ENCODE data around the gene GPRC5B. TPM values are rescaled to one million over a fixed set of nuclear protein-coding genes. Genes with fewer than 3 reads are reported as not detected.

GPRC5B gene
- total and polyA plus RNA-seq, 2 of the 8 experiments (the other 6 are each of a cell fraction or from before 2014, with no cell fraction given) = 106 to 160 TPM

GRCh38 chr16:19830902-19831560, 53.6 kb downstream of the GPRC5B start:
- Histone ChIP-seq H3K4ac (replicated peaks; ENCODE audit: insufficient read length, low read depth, low read length) (no peak overlapping the region), H3K4me2 (ENCODE audit: insufficient read depth in 1 of 2, low read depth in 2 of 2, low read length in 2 of 2) (no peak overlapping the region), H4K20me1 (replicated peaks in 1 of 2; ENCODE audit: control insufficient read depth in 1 of 2, insufficient read depth in 2 of 2, low read length in 2 of 2) (no peaks in the 10 kb centered on the region), H3K36me3 (ENCODE audit: control insufficient read depth in 2 of 4, insufficient read depth in 4 of 4, low read length in 3 of 4) (no peaks in the 10 kb centered on the region), H3K79me2 (ENCODE audit: control insufficient read depth in 1 of 2, insufficient read depth in 2 of 2, low read length in 2 of 2) (no peaks in the 10 kb centered on the region), H2BK120ac (replicated peaks; ENCODE audit: low read depth, low read length) (no peak overlapping the region), H3K9me3 (ENCODE audit: insufficient read depth in 2 of 2, low read depth in 1 of 2, low read length in 1 of 2) (no peaks in the 10 kb centered on the region), H2BK5ac (ENCODE audit: low read depth, low read length) (no peak overlapping the region), H3K56ac (replicated peaks; ENCODE audit: insufficient read length, low read depth, low read length) (no peak overlapping the region), H3K27me3 (replicated peaks in 1 of 4; ENCODE audit: control insufficient read depth in 3 of 4, extremely low read depth in 1 of 4, insufficient read depth in 3 of 4, low read length in 3 of 4) (no peaks in the 10 kb centered on the region), H2BK15ac (ENCODE audit: low read length) (no peak overlapping the region), H2BK12ac (ENCODE audit: low read depth, low read length) (no peak overlapping the region), H3K4me3 (ENCODE audit: extremely low read depth in 1 of 4, insufficient read depth in 2 of 4, low read depth in 3 of 4, low read length in 4 of 4) (no peak overlapping the region), H3K79me1 (ENCODE audit: low read depth, low read length) (no peaks in the 10 kb centered on the region), H3K23me2 (ENCODE audit: low read depth, low read length) (no peaks in the 10 kb centered on the region), H4K8ac (ENCODE audit: extremely low read depth, insufficient read depth, low read length) (no peak overlapping the region), H3K23ac (ENCODE audit: insufficient read length) (no peak overlapping the region), H3K27ac (ENCODE audit: low read depth, low read length) (no peak overlapping the region), H2AK5ac (ENCODE audit: low read depth, low read length) (no peak overlapping the region), H3K14ac (ENCODE audit: insufficient read length) (no peak overlapping the region), H2BK20ac (ENCODE audit: low read length) (no peak overlapping the region), H4K91ac (replicated peaks; ENCODE audit: insufficient read length, low read length) (no peak overlapping the region), H3K9ac (replicated peaks in 1 of 4; ENCODE audit: extremely low read depth in 1 of 4, low read depth in 3 of 4, low read length in 3 of 4) (no peak overlapping the region), H3K4me1 (replicated peaks in 1 of 4; ENCODE audit: control insufficient read depth in 3 of 4, insufficient read depth in 4 of 4, low read length in 3 of 4) (no peaks in the 10 kb centered on the region), H4K5ac (ENCODE audit: insufficient read length, low read depth, low read length) (no peak overlapping the region), H2AFZ (ENCODE audit: low read length) (no peak overlapping the region), H3K18ac (ENCODE audit: extremely low read depth, low read length) (no peak overlapping the region)
- 86% methylated on average over 5 of the region's 5 CpGs; no CpG with 5 or more reads in 1 of the 2 experiments for WGBS, 2 experiments (ENCODE audit: extremely low coverage in 1 of 2, insufficient coverage in 1 of 2, insufficient read length in 1 of 2, insufficient replicate concordance in 2 of 2, low coverage in 1 of 2, low lambda C conversion rate in 2 of 2, missing lambda C conversion rate in 1 of 2)
- DNase-seq (ENCODE audit: low read depth in 1 of 2, low spot score in 2 of 2) (no peak), FAIRE-seq (no peak)
- ChIA-PET POLR2A (ENCODE audit: partially characterized antibody) (interaction anchor here (1.1 to 1.3 kb wide), 2 partner anchors 14 to 27 kb away, joined by 3 to 4 read pairs; no protein-coding TSS in a partner anchor), CTCF (ENCODE audit: partially characterized antibody) (interaction anchor here (0.6 to 1.2 kb wide), 2 partner anchors 12 to 27 kb away, joined by 3 read pairs; no protein-coding TSS in a partner anchor)
- TF ChIP-seq CREB1 (IDR thresholded peaks at IDR 0.05) (no peak), EP300 (IDR thresholded peaks at IDR 0.05; ENCODE audit: borderline replicate concordance in 1 of 2, low read depth in 2 of 2, low read length in 2 of 2) (no peak), ZNF274 (IDR thresholded peaks at IDR 0.05; ENCODE audit: borderline replicate concordance, extremely low read depth, low read length) (no peak), BRCA1 (IDR thresholded peaks at IDR 0.05; ENCODE audit: low read depth, low read length) (no peak), SIX5 (IDR thresholded peaks at IDR 0.05; ENCODE audit: low read depth, low read length) (no peak), POU5F1 (IDR thresholded peaks at IDR 0.05; ENCODE audit: low read depth, low read length) (no peak), EZH2 (IDR thresholded peaks at IDR 0.05; ENCODE audit: low read depth, low read length, severe bottlenecking) (no peak), GABPA (IDR thresholded peaks at IDR 0.05; ENCODE audit: borderline replicate concordance, insufficient read depth, low read length) (no peak), MAFK (IDR thresholded peaks at IDR 0.05; ENCODE audit: low read depth, low read length) (no peak), POLR2AphosphoS5 (IDR thresholded peaks at IDR 0.05; ENCODE audit: low read depth, low read length) (no peak)
- TF ChIP-seq, protein P1, sequence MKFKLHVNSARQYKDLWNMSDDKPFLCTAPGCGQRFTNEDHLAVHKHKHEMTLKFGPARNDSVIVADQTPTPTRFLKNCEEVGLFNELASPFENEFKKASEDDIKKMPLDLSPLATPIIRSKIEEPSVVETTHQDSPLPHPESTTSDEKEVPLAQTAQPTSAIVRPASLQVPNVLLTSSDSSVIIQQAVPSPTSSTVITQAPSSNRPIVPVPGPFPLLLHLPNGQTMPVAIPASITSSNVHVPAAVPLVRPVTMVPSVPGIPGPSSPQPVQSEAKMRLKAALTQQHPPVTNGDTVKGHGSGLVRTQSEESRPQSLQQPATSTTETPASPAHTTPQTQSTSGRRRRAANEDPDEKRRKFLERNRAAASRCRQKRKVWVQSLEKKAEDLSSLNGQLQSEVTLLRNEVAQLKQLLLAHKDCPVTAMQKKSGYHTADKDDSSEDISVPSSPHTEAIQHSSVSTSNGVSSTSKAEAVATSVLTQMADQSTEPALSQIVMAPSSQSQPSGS (IDR thresholded peaks at IDR 0.05; ENCODE audit: low read length) = no peak
